IMR-90 (cell line): ENCODE results near the gene PCDHGA6. TPM values are rescaled to one million over a fixed set of nuclear protein-coding genes. Genes with fewer than 3 reads are reported as not detected.

Source experiments
- polyA plus RNA-seq, 3 experiments: library from polyadenylated mRNA; depleted of rRNA; stranded (reverse); fragments of >200 nt; gene quantifications; 2 replicates each; pipeline ENCODE4 v1.2.3, GENCODE V29; 2012; ENCODE audit warnings: low replicate concordance in 1 of 3
- total RNA-seq: library from RNA; depleted of rRNA; stranded (reverse); fragments of >200 nt; gene quantifications from 2 replicates; pipeline ENCODE4 v1.2.3, GENCODE V29; 2012; rRNA removed

Gene PCDHGA6
- total and polyA plus RNA-seq, 2 of the 4 experiments (the other 2 are of a cell fraction) = 4.1 to 4.7 TPM

Other genes with a start within 250 kb of the PCDHGA6 start
Only the 30 nearest of the 36 such genes appear.
- gene PCDHB9, start 186.7 kb upstream of the PCDHGA6 start, total RNA-seq = under 0.01 and 0.18 TPM in 2 replicates
- gene PCDHB9, start 186.7 kb upstream of the PCDHGA6 start, polyA plus RNA-seq (2012; rRNA removed) = 0.10 and 0.24 TPM in 2 replicates
- under 0.01 and 0.18 TPM in 2 replicates for gene PCDHB10, start 181.5 kb upstream of the PCDHGA6 start, total RNA-seq
- 0.19 and 0.22 TPM in 2 replicates for gene PCDHB10, start 181.5 kb upstream of the PCDHGA6 start, polyA plus RNA-seq (2012; rRNA removed)
- under 0.01 TPM in 2 replicates for gene PCDHB11, start 174.3 kb upstream of the PCDHGA6 start, total RNA-seq
- gene PCDHB11, start 174.3 kb upstream of the PCDHGA6 start, polyA plus RNA-seq (2012; rRNA removed) = 0.05 TPM in 1 of 2 replicates, not detected in the other
- under 0.01 and 0.18 TPM in 2 replicates for gene PCDHB12, start 165.2 kb upstream of the PCDHGA6 start, total RNA-seq
- gene PCDHB12, start 165.2 kb upstream of the PCDHGA6 start, polyA plus RNA-seq (2012; rRNA removed) = 0.09 and 0.13 TPM in 2 replicates
- 0.18 and 0.28 TPM in 2 replicates for gene PCDHB13, start 160.0 kb upstream of the PCDHGA6 start, total RNA-seq
- gene PCDHB13, start 160.0 kb upstream of the PCDHGA6 start, polyA plus RNA-seq (2012; rRNA removed) = 0.26 and 0.27 TPM in 2 replicates
- gene PCDHB14, start 150.5 kb upstream of the PCDHGA6 start, total RNA-seq = 0.18 and 0.28 TPM in 2 replicates
- 0.36 and 0.39 TPM in 2 replicates for gene PCDHB14, start 150.5 kb upstream of the PCDHGA6 start, polyA plus RNA-seq (2012; rRNA removed)
- gene PCDHB15, start 128.5 kb upstream of the PCDHGA6 start, total RNA-seq = 0.18 and 0.28 TPM in 2 replicates
- 0.14 and 0.17 TPM in 2 replicates for gene PCDHB15, start 128.5 kb upstream of the PCDHGA6 start, polyA plus RNA-seq (2012; rRNA removed)
- 0.28 TPM in 1 of 2 replicates, not detected in the other for gene SLC25A2, start 69.8 kb upstream of the PCDHGA6 start, total RNA-seq
- not detected in 2 replicates for gene SLC25A2, start 69.8 kb upstream of the PCDHGA6 start, polyA plus RNA-seq (2012; rRNA removed)
- 51.8 and 100 TPM in 2 replicates for gene TAF7, start 53.1 kb upstream of the PCDHGA6 start, total RNA-seq
- 38.4 and 45.7 TPM in 2 replicates for gene TAF7, start 53.1 kb upstream of the PCDHGA6 start, polyA plus RNA-seq (2012; rRNA removed)
- 0.83 and 0.90 TPM in 2 replicates for gene PCDHGA1, start 43.4 kb upstream of the PCDHGA6 start, total RNA-seq
- 0.86 and 0.92 TPM in 2 replicates for gene PCDHGA1, start 43.4 kb upstream of the PCDHGA6 start, polyA plus RNA-seq (2012; rRNA removed)
- gene PCDHGA2, start 35.1 kb upstream of the PCDHGA6 start, total RNA-seq = 3.3 and 3.4 TPM in 2 replicates
- gene PCDHGA2, start 35.1 kb upstream of the PCDHGA6 start, polyA plus RNA-seq (2012; rRNA removed) = 3.6 and 4.0 TPM in 2 replicates
- 1.4 and 1.7 TPM in 2 replicates for gene PCDHGA3, start 30.1 kb upstream of the PCDHGA6 start, total RNA-seq
- 1.6 and 1.8 TPM in 2 replicates for gene PCDHGA3, start 30.1 kb upstream of the PCDHGA6 start, polyA plus RNA-seq (2012; rRNA removed)
- 3.3 and 3.6 TPM in 2 replicates for gene PCDHGB1, start 23.8 kb upstream of the PCDHGA6 start, total RNA-seq
- gene PCDHGB1, start 23.8 kb upstream of the PCDHGA6 start, polyA plus RNA-seq (2012; rRNA removed) = 1.9 TPM in 2 replicates
- 5.0 and 5.4 TPM in 2 replicates for gene PCDHGA4, start 18.9 kb upstream of the PCDHGA6 start, total RNA-seq
- gene PCDHGA4, start 18.9 kb upstream of the PCDHGA6 start, polyA plus RNA-seq (2012; rRNA removed) = 3.0 and 3.5 TPM in 2 replicates
- gene PCDHGB2, start 13.9 kb upstream of the PCDHGA6 start, total RNA-seq = 2.8 and 3.0 TPM in 2 replicates
- gene PCDHGB2, start 13.9 kb upstream of the PCDHGA6 start, polyA plus RNA-seq (2012; rRNA removed) = 2.4 and 2.6 TPM in 2 replicates
- gene PCDHGA5, start 9.7 kb upstream of the PCDHGA6 start, total RNA-seq = 1.7 and 2.0 TPM in 2 replicates
- gene PCDHGA5, start 9.7 kb upstream of the PCDHGA6 start, polyA plus RNA-seq (2012; rRNA removed) = 1.3 and 1.4 TPM in 2 replicates
- gene PCDHGB3, start 3.6 kb upstream of the PCDHGA6 start, total RNA-seq = 5.9 and 6.7 TPM in 2 replicates
- 3.3 and 3.4 TPM in 2 replicates for gene PCDHGB3, start 3.6 kb upstream of the PCDHGA6 start, polyA plus RNA-seq (2012; rRNA removed)
- 3.3 and 3.4 TPM in 2 replicates for gene PCDHGA7, start 8.9 kb downstream of the PCDHGA6 start, total RNA-seq
- 3.1 and 3.2 TPM in 2 replicates for gene PCDHGA7, start 8.9 kb downstream of the PCDHGA6 start, polyA plus RNA-seq (2012; rRNA removed)
- gene PCDHGB4, start 13.8 kb downstream of the PCDHGA6 start, total RNA-seq = 16.4 and 17.6 TPM in 2 replicates
- 10.0 TPM in 2 replicates for gene PCDHGB4, start 13.8 kb downstream of the PCDHGA6 start, polyA plus RNA-seq (2012; rRNA removed)
- 2.0 and 2.2 TPM in 2 replicates for gene PCDHGA8, start 18.7 kb downstream of the PCDHGA6 start, total RNA-seq
- gene PCDHGA8, start 18.7 kb downstream of the PCDHGA6 start, polyA plus RNA-seq (2012; rRNA removed) = 0.87 and 0.89 TPM in 2 replicates
- gene PCDHGB5, start 24.1 kb downstream of the PCDHGA6 start, total RNA-seq = 17.2 and 17.5 TPM in 2 replicates
- 20.0 and 21.1 TPM in 2 replicates for gene PCDHGB5, start 24.1 kb downstream of the PCDHGA6 start, polyA plus RNA-seq (2012; rRNA removed)
- 3.9 and 4.5 TPM in 2 replicates for gene PCDHGA9, start 28.9 kb downstream of the PCDHGA6 start, total RNA-seq
- 1.5 and 1.8 TPM in 2 replicates for gene PCDHGA9, start 28.9 kb downstream of the PCDHGA6 start, polyA plus RNA-seq (2012; rRNA removed)
- gene PCDHGB6, start 34.1 kb downstream of the PCDHGA6 start, total RNA-seq = 2.2 and 2.8 TPM in 2 replicates
- gene PCDHGB6, start 34.1 kb downstream of the PCDHGA6 start, polyA plus RNA-seq (2012; rRNA removed) = 1.4 and 1.5 TPM in 2 replicates
- gene PCDHGA10, start 39.1 kb downstream of the PCDHGA6 start, total RNA-seq = 6.6 and 6.9 TPM in 2 replicates
- 3.4 TPM in 2 replicates for gene PCDHGA10, start 39.1 kb downstream of the PCDHGA6 start, polyA plus RNA-seq (2012; rRNA removed)
- gene PCDHGB7, start 43.8 kb downstream of the PCDHGA6 start, total RNA-seq = 5.8 and 6.3 TPM in 2 replicates
- 7.4 and 8.1 TPM in 2 replicates for gene PCDHGB7, start 43.8 kb downstream of the PCDHGA6 start, polyA plus RNA-seq (2012; rRNA removed)
- 5.4 and 5.8 TPM in 2 replicates for gene PCDHGA11, start 47.2 kb downstream of the PCDHGA6 start, total RNA-seq
- gene PCDHGA11, start 47.2 kb downstream of the PCDHGA6 start, polyA plus RNA-seq (2012; rRNA removed) = 6.9 and 7.5 TPM in 2 replicates
- 8.8 and 9.7 TPM in 2 replicates for gene PCDHGA12, start 56.6 kb downstream of the PCDHGA6 start, total RNA-seq
- 7.9 and 9.2 TPM in 2 replicates for gene PCDHGA12, start 56.6 kb downstream of the PCDHGA6 start, polyA plus RNA-seq (2012; rRNA removed)
- 21.1 and 21.9 TPM in 2 replicates for gene PCDHGC3, start 102.1 kb downstream of the PCDHGA6 start, total RNA-seq
- 58.9 and 72.1 TPM in 2 replicates for gene PCDHGC3, start 102.1 kb downstream of the PCDHGA6 start, polyA plus RNA-seq (2012; rRNA removed)
- gene PCDHGC4, start 111.1 kb downstream of the PCDHGA6 start, total RNA-seq = 1.1 and 1.6 TPM in 2 replicates
- gene PCDHGC4, start 111.1 kb downstream of the PCDHGA6 start, polyA plus RNA-seq (2012; rRNA removed) = 0.60 and 0.65 TPM in 2 replicates
- gene PCDHGC5, start 115.2 kb downstream of the PCDHGA6 start, total RNA-seq = 2.5 and 2.9 TPM in 2 replicates
- gene PCDHGC5, start 115.2 kb downstream of the PCDHGA6 start, polyA plus RNA-seq (2012; rRNA removed) = 3.8 TPM in 2 replicates